HG02938 (cell line): ENCODE results near the gene NDUFC1.

ENCODE experiments used
- ATAC-seq: cut with Tn5 transposase; IDR thresholded peaks from one replicate; pipeline ENCODE4 v1.9.1; 2021; ENCODE audit warnings: mild to moderate bottlenecking, moderate library complexity; ENCODE audit not compliant: unreplicated experiment

NDUFC1 gene

DNA sequence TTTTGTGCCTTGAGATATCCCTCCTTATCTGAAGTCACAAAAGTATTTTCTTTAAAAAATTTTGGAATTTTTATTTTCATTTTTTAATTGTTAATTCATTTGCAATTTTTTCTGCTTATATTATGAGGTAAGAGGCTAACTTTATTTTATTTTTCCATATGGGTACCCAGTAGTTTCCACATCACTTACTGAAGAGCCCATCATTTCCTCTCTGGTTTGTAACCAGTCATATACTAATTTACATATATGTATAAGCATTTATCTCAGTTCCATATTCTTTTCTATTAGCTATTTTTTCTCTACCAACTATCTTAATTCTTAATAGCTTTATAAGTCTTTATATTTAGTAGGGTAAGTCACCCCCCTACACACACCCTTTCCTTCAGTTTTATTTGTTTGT, 49.2 kb downstream of the NDUFC1 start:
- no peak for ATAC-seq

DNA sequence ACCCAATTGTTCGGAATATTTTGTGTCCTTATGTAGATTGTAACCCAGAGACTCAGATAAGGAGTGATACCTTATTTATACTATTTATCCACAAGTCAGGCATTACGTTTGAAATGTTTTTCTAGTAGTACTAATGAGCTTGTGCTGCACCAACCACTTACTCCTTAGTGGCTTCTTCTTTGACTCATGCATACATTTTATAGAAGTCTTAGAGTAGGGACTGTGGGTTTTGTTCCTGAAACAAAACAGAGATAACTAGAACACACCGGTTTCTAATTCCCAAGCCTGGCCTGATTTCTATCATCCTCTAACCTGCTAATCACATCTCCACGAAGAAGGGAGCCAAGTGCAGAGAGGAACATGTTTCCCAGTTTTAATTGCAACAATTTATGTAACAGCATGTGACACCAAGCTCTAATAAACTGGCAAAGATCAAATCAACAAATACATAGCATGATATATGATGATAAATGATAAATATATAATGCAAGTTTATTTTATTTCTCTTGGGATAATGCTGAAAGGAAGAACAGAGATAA, 54.5 kb downstream of the NDUFC1 start:
- no peak for ATAC-seq

DNA sequence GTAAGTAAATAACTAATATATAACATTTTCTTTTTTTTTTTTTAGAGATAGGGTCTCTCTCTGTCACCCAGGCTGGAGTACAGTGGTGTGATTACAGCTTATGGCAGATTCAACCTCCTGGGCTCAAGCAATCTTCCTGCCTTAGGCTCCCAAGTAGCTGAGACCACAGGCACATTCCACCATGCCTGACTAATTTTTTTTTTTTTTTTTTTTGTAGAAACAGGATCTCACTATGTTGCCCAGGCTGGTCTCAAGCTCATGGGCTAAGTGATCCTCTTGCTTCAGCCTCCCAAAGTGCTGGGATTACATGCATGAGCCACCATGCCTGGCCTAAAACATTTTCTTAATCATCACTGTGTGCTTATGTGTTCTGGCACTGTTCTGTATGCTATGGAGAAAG, 55.0 kb downstream of the NDUFC1 start:
- ATAC-seq: no peak

GRCh38 chr4:139246166-139246565, 56.1 kb downstream of the NDUFC1 start:
- ATAC-seq: no peak

DNA sequence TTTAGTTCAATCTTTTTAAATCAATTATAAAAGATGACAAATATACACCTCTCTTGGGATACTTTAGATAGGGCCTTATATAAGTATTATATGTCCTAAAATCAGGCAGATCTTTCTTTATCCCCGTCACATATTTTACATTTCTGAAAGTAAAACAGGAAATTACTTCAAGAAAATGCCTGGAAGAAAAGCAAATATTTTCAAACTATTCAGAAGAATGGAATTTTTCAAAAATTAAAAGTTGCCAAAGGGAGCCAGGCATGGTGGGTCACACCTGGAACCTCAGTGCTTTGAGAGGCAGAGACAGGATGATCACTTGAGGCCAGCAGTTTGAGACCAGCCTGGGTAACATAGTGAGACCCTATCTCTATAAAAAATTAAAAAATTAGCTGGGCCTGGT, 56.7 kb downstream of the NDUFC1 start:
- ATAC-seq: no peak

DNA sequence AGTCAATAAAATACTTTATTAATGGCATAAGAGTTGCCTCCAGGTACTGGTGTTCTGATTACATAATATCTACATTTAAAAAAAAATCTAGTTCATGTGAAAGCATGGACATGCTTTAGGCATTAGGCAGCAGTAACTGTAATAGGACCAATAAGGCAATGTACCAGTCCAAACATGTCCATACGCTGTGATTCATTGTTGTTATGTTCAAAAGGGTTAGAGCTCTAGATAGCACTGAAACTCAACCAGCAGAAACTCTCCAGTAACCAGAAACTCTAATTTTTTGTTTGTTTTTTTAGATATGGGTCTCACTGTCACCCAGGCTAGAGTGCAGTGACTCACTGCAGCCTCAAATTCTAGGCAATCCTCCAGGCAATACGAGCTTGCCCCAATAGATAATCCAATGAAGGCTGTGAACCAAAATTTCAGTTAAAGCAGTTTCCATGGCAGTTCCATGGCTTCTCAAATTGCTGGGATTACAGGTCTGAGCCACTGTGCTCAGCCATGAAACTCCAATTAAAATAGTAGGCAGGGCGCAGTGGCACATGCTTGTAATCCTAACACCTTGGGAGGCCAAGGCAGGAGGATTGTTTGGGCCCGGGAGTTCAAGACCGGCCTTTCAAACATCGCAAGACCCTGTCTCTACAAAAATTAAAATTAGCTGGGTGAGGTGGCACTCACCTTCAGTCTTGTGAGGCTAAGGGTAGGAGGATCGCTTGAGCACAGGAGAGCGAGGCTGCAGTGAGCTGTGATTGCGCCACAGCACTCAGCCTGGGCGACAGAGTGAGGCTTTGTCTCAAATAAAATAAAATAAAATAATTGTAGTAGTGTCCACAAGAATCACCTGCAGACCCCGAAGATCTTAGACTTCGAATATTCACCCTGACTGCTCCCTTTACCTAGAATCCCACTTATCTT, 58.6 kb downstream of the NDUFC1 start:
- ATAC-seq: no peak

- no peak for ATAC-seq
These were observed 59.7 kb downstream of the NDUFC1 start for GRCh38 chr4:139242511-139243051.

DNA sequence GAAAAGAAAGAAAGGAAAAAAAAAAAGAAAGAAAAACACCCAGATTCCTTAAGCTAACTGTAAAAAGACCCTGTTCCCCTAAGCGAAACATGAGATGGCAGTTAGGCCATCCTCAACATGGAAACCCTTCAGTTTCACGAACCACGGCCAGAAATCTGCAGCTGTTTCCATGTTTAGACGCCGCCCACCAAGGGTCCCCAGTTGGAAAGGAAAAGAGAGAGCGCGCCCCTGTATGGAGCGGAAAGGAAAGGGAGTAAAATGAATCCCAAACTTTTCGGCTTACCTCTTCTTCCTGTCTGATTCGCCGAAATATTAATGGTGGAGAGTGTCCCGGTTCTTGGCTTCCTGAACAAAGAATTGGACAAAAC, 60.5 kb downstream of the NDUFC1 start:
- no peak for ATAC-seq

DNA sequence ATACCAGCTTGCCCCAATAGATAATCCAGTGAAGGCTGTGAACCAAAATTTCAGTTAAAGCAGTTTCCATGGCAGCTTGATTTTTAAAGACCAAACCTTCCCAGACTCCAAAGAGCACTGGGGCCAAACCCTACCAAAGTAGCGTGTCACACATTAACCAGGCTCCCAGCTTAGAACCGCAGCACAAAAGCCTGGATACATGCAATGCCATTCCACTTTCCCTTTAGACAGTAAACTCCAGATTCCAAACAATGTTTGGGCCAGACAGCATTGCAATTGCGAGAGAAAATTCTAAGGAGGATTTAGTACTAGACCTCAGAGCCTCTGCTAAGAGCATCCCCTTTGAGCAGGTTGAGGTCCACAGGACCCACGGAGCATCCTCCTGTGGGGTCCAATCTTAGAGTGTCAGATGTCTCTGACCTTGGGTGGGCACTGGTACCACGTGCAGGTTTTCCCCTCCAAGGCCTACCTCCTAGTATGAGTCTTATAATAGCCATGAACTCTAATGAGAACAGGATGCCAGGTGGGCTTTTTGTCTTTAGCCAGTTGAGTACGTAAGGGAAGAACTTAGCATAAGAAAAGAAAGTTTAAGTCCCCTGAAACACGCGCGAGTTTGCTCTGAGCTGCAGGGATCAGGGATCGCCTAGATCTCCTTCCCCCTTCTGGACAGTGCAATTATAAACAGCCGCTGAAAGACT, 61.0 kb downstream of the NDUFC1 start:
- ATAC-seq: no peak
